ENCODE data around the gene PRRX1.

Gene PRRX1

GRCh38 chr1:170769691-170770090 is 105.8 kb downstream of the PRRX1 start:
- no peak for DNase-seq (ENCODE audit: extremely low spot score)
- POLR2A ChIA-PET: no interaction called here
- CTCF ChIA-PET: interaction anchor here (1.4 to 1.8 kb wide), 2 partner anchors 9 to 80 kb away, joined by 3 to 5 read pairs; no protein-coding TSS in a partner anchor
- no peak for TF ChIP-seq CTCF (IDR thresholded peaks at IDR 0.05; ENCODE audit: control extremely low read depth, extremely low read depth, low read depth, missing control alignments)

GRCh38 chr1:170770254-170770653 is 106.3 kb downstream of the PRRX1 start:
- CTCF ChIA-PET: interaction anchor here (1.4 to 1.8 kb wide), 2 partner anchors 9 to 80 kb away, joined by 3 to 5 read pairs; no protein-coding TSS in a partner anchor
- DNase-seq (ENCODE audit: extremely low spot score): no peak
- POLR2A ChIA-PET: no interaction called here
- no peak for TF ChIP-seq CTCF (IDR thresholded peaks at IDR 0.05; ENCODE audit: control extremely low read depth, extremely low read depth, low read depth, missing control alignments)

DNA sequence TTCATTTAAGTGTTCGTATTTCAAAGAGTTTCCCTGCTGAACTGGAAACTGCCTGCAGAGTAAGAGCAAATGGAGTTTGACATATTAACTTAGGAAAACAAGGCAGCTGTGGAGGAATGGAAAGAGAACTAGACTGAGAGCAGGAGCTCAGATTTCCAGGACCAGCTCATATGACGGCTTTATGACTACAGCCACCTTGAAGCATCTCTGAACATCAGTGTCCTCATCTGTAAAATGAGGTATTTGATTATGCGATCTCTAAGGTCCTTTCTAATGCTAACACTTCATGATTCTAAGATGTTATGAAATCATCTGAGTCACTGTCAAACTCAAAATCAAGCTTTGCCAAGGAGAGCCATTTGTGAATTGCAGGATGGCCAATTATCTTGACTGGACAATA is 112.3 kb downstream of the PRRX1 start:
- POLR2A ChIA-PET: no interaction called here
- no peak for TF ChIP-seq CTCF (IDR thresholded peaks at IDR 0.05; ENCODE audit: control extremely low read depth, extremely low read depth, low read depth, missing control alignments)
- CTCF ChIA-PET: no interaction called here
- DNase-seq (ENCODE audit: extremely low spot score): no peak

GRCh38 chr1:170776777-170777176 is 112.8 kb downstream of the PRRX1 start:
- ChIA-PET CTCF (interaction anchor here (0.7 to 1.7 kb wide), 2 partner anchors 19 to 120 kb away, joined by 3 read pairs; no protein-coding TSS in a partner anchor), POLR2A (no interaction called here)
- DNase-seq (ENCODE audit: extremely low spot score): no peak
- TF ChIP-seq CTCF (IDR thresholded peaks at IDR 0.05; ENCODE audit: control extremely low read depth, extremely low read depth, low read depth, missing control alignments): no peak

Measured in GM10248 (cell line).